ENCODE results near the gene TIMP2. TPM values are rescaled to one million over a fixed set of nuclear protein-coding genes. Genes with fewer than 3 reads are reported as not detected.

Gene TIMP2
- total RNA-seq, 1 donor from 2014 or later: 535 TPM

DNA sequence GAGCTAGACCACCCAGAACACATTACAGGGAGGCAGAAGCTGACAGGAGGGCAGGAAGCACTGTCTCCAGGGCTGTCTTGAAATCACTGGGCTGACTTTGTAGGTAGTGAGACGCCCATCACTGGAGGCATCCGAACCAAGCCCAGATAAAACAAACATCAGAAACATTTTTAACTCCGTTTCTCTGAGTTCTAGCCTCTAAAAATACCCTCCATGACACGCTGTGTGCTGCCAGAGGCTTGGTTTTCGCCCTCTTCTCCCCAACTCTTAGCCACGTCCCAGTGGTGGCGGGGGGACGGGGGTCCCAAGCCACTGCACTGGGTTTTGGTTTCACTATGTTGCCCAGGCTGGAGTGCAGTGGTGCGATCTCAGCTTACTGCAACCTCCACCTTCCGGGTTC, 23.4 kb downstream of the TIMP2 start:
- TF ChIP-seq, protein P1, sequence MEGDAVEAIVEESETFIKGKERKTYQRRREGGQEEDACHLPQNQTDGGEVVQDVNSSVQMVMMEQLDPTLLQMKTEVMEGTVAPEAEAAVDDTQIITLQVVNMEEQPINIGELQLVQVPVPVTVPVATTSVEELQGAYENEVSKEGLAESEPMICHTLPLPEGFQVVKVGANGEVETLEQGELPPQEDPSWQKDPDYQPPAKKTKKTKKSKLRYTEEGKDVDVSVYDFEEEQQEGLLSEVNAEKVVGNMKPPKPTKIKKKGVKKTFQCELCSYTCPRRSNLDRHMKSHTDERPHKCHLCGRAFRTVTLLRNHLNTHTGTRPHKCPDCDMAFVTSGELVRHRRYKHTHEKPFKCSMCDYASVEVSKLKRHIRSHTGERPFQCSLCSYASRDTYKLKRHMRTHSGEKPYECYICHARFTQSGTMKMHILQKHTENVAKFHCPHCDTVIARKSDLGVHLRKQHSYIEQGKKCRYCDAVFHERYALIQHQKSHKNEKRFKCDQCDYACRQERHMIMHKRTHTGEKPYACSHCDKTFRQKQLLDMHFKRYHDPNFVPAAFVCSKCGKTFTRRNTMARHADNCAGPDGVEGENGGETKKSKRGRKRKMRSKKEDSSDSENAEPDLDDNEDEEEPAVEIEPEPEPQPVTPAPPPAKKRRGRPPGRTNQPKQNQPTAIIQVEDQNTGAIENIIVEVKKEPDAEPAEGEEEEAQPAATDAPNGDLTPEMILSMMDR (IDR thresholded peaks at IDR 0.05): no peak
- Mint-ChIP-seq H3K36me3 (ENCODE audit: low read depth) (peaks cover 3% of the 10 kb centered on the region), H3K4me1 (ENCODE audit: low read depth) (peaks cover 36% of the 10 kb centered on the region), H3K27me3 (ENCODE audit: low read depth) (no peaks in the 10 kb centered on the region), H3K27ac (ENCODE audit: unreplicated experiment) (no peak overlapping the region), H3K9me3 (ENCODE audit: low read depth) (no peaks in the 10 kb centered on the region), H3K4me3 (ENCODE audit: unreplicated experiment) (no peak overlapping the region)
- DNase-seq (ENCODE audit: low spot score): no peak

DNA sequence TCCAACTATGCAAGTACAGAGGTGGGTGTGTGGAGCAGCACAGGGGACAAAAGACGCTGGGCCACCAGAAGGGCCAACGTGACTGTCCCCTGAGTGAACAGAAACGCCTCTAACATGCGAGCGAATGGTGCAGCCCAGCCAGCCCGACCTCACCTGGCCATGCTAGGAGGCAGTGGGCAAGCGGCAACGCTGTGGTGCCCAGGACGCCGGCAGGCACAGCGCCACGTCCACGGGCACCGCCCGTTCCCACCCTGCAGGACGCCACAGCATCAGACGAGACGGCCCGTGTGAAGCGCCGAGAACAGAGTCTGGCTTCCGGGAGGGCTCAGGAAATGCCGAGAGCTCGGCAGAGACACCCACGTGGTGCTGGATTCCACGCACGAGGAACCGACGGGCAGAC, 24.4 kb downstream of the TIMP2 start:
- H3K4me1 Mint-ChIP-seq (ENCODE audit: low read depth): peaks cover 45% of the 10 kb centered on the region
- no peak overlapping the region for H3K4me3 Mint-ChIP-seq (ENCODE audit: unreplicated experiment)
- H3K9me3 Mint-ChIP-seq (ENCODE audit: low read depth): no peaks in the 10 kb centered on the region
- no peak for DNase-seq (ENCODE audit: low spot score)
- TF ChIP-seq, protein P1 (IDR thresholded peaks at IDR 0.05): no peak
- H3K36me3 Mint-ChIP-seq (ENCODE audit: low read depth): peaks cover 3% of the 10 kb centered on the region
- H3K27ac Mint-ChIP-seq (ENCODE audit: unreplicated experiment): no peak overlapping the region
- no peaks in the 10 kb centered on the region for H3K27me3 Mint-ChIP-seq (ENCODE audit: low read depth)

DNA sequence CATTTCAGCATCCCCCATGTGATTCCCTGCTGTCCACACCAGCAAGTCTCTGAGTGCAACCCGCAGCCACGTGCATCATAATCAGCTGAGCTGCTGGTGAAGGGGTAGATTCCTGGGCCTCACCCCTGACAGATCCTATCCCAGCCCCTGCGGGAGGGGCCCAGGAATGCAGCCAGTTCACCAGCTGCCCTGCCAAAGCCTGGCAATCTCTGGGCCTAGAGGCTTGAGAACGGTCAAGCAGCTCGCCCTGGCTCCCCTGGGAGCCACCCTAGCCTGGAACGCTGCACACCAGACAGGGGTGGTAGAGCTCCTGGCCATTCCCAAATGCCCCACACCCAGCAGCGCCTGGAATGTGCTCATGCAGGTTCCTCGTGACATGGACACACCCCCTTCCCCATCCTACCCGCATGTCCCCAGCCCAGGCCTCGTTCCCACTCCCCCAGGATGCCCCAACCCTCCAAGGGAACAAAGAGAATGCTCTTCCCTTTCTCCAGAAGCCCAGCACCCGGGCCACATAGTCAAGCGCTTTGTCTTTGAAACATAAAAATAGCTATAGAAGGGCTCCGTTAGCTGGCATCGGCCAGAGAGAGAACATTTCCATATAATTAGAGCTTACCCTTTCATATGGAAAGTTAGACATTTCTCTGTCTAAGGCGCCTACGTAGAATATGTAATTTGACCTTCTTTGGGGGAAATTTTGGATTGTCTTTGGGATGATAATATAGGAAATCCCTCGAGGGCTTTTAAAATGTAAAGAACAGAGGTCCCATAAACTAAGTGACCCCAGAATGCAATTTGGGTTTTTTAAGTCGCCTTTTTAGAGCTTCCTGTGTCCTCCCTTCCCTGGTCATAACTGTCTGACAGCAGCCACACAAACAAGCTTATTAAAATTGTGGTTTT, 25.6 kb downstream of the TIMP2 start:
- Mint-ChIP-seq H3K27ac (ENCODE audit: unreplicated experiment) (peak overlapping the region; percentile 91), H3K4me3 (ENCODE audit: unreplicated experiment) (no peak overlapping the region), H3K4me1 (ENCODE audit: low read depth) (peaks cover 49% of the 10 kb centered on the region), H3K27me3 (ENCODE audit: low read depth) (no peaks in the 10 kb centered on the region), H3K9me3 (ENCODE audit: low read depth) (no peaks in the 10 kb centered on the region), H3K36me3 (ENCODE audit: low read depth) (peaks cover 3% of the 10 kb centered on the region)
- DNase-seq (ENCODE audit: low spot score): no peak
- TF ChIP-seq, protein P1 (IDR thresholded peaks at IDR 0.05): no peak

DNA sequence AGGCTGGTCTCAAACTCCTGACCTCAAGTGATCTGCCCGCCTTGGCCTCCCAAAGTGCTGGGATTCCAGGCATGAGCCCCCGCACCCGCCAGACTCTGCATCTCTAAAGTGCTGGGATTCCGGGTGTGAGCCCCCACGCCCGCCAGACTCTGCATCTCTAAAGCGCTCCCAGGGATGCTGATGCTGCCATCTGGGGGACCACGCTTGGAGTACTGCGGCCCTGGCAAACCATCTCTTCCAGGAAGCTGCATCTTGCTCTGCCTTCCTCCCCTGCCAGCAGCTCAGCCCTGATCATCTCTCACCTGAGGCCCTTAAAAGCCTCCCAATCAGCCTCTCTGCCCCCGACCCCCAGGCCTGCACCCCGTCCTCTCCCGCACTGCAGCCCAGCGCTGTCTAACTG, 26.2 kb downstream of the TIMP2 start:
- H3K4me1 Mint-ChIP-seq (ENCODE audit: low read depth): peaks cover 52% of the 10 kb centered on the region
- H3K36me3 Mint-ChIP-seq (ENCODE audit: low read depth): peaks cover 3% of the 10 kb centered on the region
- no peaks in the 10 kb centered on the region for H3K27me3 Mint-ChIP-seq (ENCODE audit: low read depth)
- H3K27ac Mint-ChIP-seq (ENCODE audit: unreplicated experiment): peak overlapping the region; percentile 91
- TF ChIP-seq, protein P1 (IDR thresholded peaks at IDR 0.05): no peak
- H3K9me3 Mint-ChIP-seq (ENCODE audit: low read depth): no peaks in the 10 kb centered on the region
- no peak overlapping the region for H3K4me3 Mint-ChIP-seq (ENCODE audit: unreplicated experiment)
- DNase-seq (ENCODE audit: low spot score): no peak

DNA sequence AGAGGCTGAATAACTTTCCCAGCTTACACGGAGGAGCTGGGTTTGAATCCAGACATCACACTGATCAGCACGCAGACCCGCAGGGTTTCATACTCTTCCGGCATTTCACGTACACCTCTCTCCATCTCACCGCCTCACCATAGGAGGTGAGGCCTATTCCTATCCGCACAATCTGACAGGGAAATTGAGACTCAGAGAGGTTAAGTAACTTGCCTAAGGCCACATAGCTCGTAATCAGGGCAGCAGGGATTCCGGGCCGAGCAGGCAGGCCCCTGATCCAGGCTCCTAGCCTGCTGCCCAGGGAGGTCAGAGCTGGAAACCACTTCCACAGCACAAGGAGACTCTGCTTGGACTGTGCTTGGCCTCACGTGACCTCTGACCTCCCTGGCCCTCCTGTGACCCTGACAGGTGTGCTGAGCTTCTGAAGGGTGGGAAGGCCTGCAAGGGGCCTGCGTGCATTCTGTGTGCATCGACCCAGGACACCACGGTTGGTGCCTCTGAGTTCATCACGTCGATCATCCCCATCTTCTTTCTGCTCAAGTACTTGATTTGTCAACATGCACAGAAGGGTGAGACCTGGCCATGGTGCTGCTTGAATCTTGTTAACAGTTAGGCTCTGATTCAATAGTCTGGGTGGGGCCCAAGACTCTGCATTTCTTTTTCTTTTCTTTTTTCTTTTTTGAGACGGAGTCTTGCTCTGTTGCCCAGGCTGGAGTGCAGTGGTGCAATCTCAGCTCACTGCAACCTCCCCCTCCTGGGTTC, 26.9 kb downstream of the TIMP2 start:
- TF ChIP-seq, protein P1 (IDR thresholded peaks at IDR 0.05): no peak
- no peak for DNase-seq (ENCODE audit: low spot score)
- no peaks in the 10 kb centered on the region for H3K27me3 Mint-ChIP-seq (ENCODE audit: low read depth)
- H3K27ac Mint-ChIP-seq (ENCODE audit: unreplicated experiment): peak overlapping the region; percentile 8
- peaks cover 3% of the 10 kb centered on the region for H3K36me3 Mint-ChIP-seq (ENCODE audit: low read depth)
- no peak overlapping the region for H3K4me3 Mint-ChIP-seq (ENCODE audit: unreplicated experiment)
- H3K9me3 Mint-ChIP-seq (ENCODE audit: low read depth): no peaks in the 10 kb centered on the region
- peaks cover 52% of the 10 kb centered on the region for H3K4me1 Mint-ChIP-seq (ENCODE audit: low read depth)
